GM12878 (cell line): ENCODE results near the gene ATP8A1. TPM values are rescaled to one million over a fixed set of nuclear protein-coding genes. Genes with fewer than 3 reads are reported as not detected.

ENCODE experiments used
- ATAC-seq: fragments of 200-7000 bp; cut with Tn5 transposase; 3 replicates; pipeline ENCODE4 v1.9.1; 2020; ENCODE audit warnings: mild to moderate bottlenecking, moderate library complexity
- BruUV-seq: library from RNA; stranded (reverse); fragments of 400-500 nt; replicated peaks from 2 replicates; lab custom pipeline; 2021; lab: Mats Ljungman, UMichigan
- CTCF ChIA-PET: fragments of 300-600 bp; sonication (Branson Sonifier 250); formaldehyde crosslinking; extraction: SDS; loops from one replicate; lab custom pipeline; 2021; ENCODE audit warnings: inconsistent platforms; lab: Yijun Ruan, JAX
- POLR2A ChIA-PET: fragments of 350-600 bp; formaldehyde crosslinking; extraction: SDS; loops from one replicate; lab custom pipeline; 2021; ENCODE audit warnings: inconsistent platforms; lab: Charles Lee
- RAD21 ChIA-PET: fragments of 300-600 bp; sonication (Branson Sonifier 250); formaldehyde crosslinking; loops from one replicate; lab custom pipeline; 2023; ENCODE audit warnings: antibody characterized with exemption; ENCODE audit not compliant: unreplicated experiment; lab: Charles Lee
- SMC1A ChIA-PET: fragments of 300-600 bp; sonication (Branson Sonifier 250); formaldehyde crosslinking; loops from one replicate; lab custom pipeline; 2023; ENCODE audit not compliant: unreplicated experiment, uncharacterized antibody; lab: Charles Lee
- DNase-seq: peaks from one replicate; pipeline ENCODE4 v3.0.0-alpha.2; 2011; ENCODE audit warnings: low read depth, low spot score
- FAIRE-seq: peaks from 3 replicates; lab custom pipeline; 2011; peaks lifted over from hg19 to GRCh38; lab: Jason Lieb, UNC
- H2AFZ ChIP-seq: 2 replicates; pipeline ENCODE4 v1.6.0; 2011; ENCODE audit warnings: low read depth, low read length, control low read depth; ENCODE audit not compliant: control insufficient read depth
- H3K27ac ChIP-seq: 2 replicates; pipeline ENCODE4 v1.5.1; 2011; ENCODE audit warnings: control low read depth; ENCODE audit not compliant: control insufficient read depth, insufficient read depth
- H3K27me3 ChIP-seq, 2 experiments: replicated peaks in 1 of 2; 2 replicates each; pipeline versions ENCODE4 v1.6.0 to v1.6.1; 2011; ENCODE audit warnings: low read length in 1 of 2; ENCODE audit not compliant: control insufficient read depth in 2 of 2, insufficient read depth in 2 of 2
- H3K36me3 ChIP-seq, 2 experiments: 2 replicates each; pipeline ENCODE4 v1.5.1; 2011; ENCODE audit warnings: low read length in 1 of 2; ENCODE audit not compliant: control insufficient read depth in 2 of 2, insufficient read depth in 2 of 2
- H3K4me1 ChIP-seq: 2 replicates; pipeline ENCODE4 v1.6.1; 2011; ENCODE audit warnings: mild to moderate bottlenecking, low read length, moderate library complexity, mixed read lengths; ENCODE audit not compliant: control insufficient read depth, insufficient read depth
- H3K4me2 ChIP-seq: 2 replicates; pipeline ENCODE4 v1.6.0; 2011; ENCODE audit warnings: control low read depth; ENCODE audit not compliant: control insufficient read depth, insufficient read depth
- H3K4me3 ChIP-seq: fragments of 200-600 bp; sonication (generic); 2 replicates; pipeline ENCODE4 v1.5.1; 2016
- H3K79me2 ChIP-seq: 2 replicates; pipeline ENCODE4 v1.6.0; 2011; ENCODE audit warnings: low read length; ENCODE audit not compliant: control insufficient read depth, insufficient read depth
- H3K9ac ChIP-seq: 2 replicates; pipeline ENCODE4 v1.8.0; 2011; ENCODE audit warnings: low read length, control low read depth, mixed read lengths; ENCODE audit not compliant: control insufficient read depth, insufficient read depth
- H3K9me3 ChIP-seq: replicated peaks from 3 replicates; pipeline ENCODE4 v1.5.1; 2011; ENCODE audit warnings: mild to moderate bottlenecking, low read length; ENCODE audit not compliant: control insufficient read depth, insufficient read depth
- H4K20me1 ChIP-seq: 2 replicates; pipeline ENCODE4 v1.6.0; 2011; ENCODE audit not compliant: control insufficient read depth, insufficient read depth
- EED ChIP-seq: sonication (generic); IDR thresholded peaks from 2 replicates; pipeline ENCODE4 v1.6.1; 2016; ENCODE audit warnings: antibody characterized with exemption, low read depth
- FOS ChIP-seq: IDR thresholded peaks from 3 replicates; pipeline ENCODE4 v1.6.1; 2011; ENCODE audit warnings: borderline replicate concordance; ENCODE audit not compliant: insufficient read length; ENCODE audit errors: extremely low read depth
- IKZF1 ChIP-seq: fragments of 450-650 bp; conservative IDR thresholded peaks from 2 replicates; pipeline ENCODE4 v1.6.1; 2017; ENCODE audit warnings: antibody characterized with exemption, mild to moderate bottlenecking
- NR2C2 ChIP-seq: IDR thresholded peaks from 2 replicates; pipeline ENCODE4 v1.6.1; 2011; ENCODE audit warnings: borderline replicate concordance, low read depth; ENCODE audit not compliant: control insufficient read depth, insufficient read length
- WGBS: methylation state at CpG from one replicate; pipeline ENCODE4 v1.1.6; 2016; ENCODE audit warnings: low lambda C conversion rate; ENCODE audit not compliant: insufficient replicate concordance, insufficient coverage; ENCODE audit errors: missing lambda C conversion rate; 5-methylcytosine and 5-hydroxymethylcytosine counted together
- in situ Hi-C: fragments of 300-500 bp; cut with MboI; formaldehyde crosslinking; loops from 9 replicates; pipeline ENCODE4 v1.14.3; 2018; ENCODE audit warnings: mixed read lengths
- intact Hi-C: fragments of 100-400 bp; cut with micrococcal nuclease; formaldehyde crosslinking; loops from one replicate; pipeline ENCODE4 v1.14.2; 2022; ENCODE audit not compliant: unreplicated experiment
- polyA plus RNA-seq, 11 experiments: library from polyadenylated mRNA; depleted of rRNA in 4 of 11; unstranded in 6 of 11; stranded (reverse) in 5 of 11; fragments of >200 nt; fragmentation: Nextera tagmentation in 4 of 11; fragmentation: Illumina TruSeq in 1 of 11; extraction: Ambion mirVana in 4 of 11; extraction: Trizol in 1 of 11; gene quantifications; 1 replicate in 1 of 11; 2 replicates in 10 of 11; pipeline versions ENCODE4 v1.2.1 to v1.2.3, GENCODE V29; 2011 to 2016; ENCODE audit warnings: inconsistent platforms in 2 of 11, missing spikeins in 2 of 11, low read depth in 1 of 11
- total RNA-seq, 4 experiments: library from RNA; depleted of rRNA in 3 of 4; stranded (reverse); fragments of >200 nt in 3 of 4; fragmentation: Illumina TruSeq in 1 of 4; extraction: Trizol in 1 of 4; gene quantifications; 2 replicates each; pipeline versions ENCODE4 v1.2.1 to v1.2.3, GENCODE V29; 2013 to 2021
- TF ChIP-seq, protein P1 (sequence below): fragments of 450-650 bp; IDR thresholded peaks from 2 replicates; pipeline ENCODE4 v1.6.1; 2016; ENCODE audit warnings: mild to moderate bottlenecking

Gene ATP8A1
- total and polyA plus RNA-seq, 10 of the 15 experiments (the other 5 are each of a cell fraction or from before 2014, with no cell fraction given) = 9.0 to 116 (median 37.3) TPM

DNA sequence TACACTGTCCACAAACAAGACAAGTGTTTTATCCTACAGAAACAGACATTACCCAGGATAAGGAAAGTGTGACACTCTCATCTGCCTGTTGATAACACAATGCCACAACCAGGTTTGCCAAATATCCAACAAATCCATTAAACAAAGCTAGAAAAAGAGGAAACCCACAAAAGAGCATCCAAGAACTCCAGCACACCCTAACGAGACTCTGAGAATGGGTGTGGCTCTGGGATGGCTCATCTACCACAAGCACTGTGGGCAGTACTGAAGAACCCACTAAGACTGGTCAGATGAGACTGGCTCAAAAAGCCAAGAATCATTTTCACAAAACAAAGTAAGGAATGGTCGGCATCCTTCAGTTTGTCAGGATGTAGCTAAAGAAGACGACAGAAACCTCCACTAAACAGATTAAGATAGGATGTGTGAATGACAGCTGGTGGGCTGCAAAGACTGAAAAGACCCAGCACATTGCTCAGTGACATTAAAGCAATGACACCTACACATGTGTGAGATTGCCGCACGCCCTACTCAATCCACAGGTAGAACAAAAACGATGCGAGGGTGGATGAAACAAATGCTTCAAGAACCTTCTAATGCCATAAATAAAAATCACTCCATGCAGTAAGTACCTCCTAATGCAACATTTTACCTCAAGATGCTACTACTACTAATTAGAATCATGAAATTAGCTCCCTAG is 14.7 kb downstream of the ATP8A1 start:
- POLR2A ChIA-PET = interaction anchor here (1.3 to 13.1 kb wide), 4 partner anchors 9 to 40 kb away, joined by 3 to 254 read pairs (median 88); partner anchors contain the start of gene ATP8A1
- H3K36me3 ChIP-seq = peaks cover 0 to 2% of the 10 kb centered on the region in 2 experiments; a peak in 1 of 4 replicates
- H3K9ac ChIP-seq = peak overlapping the region; percentile 32; the same call in 1 of the 2 replicates
- intact Hi-C loops (no loop called here), in situ Hi-C loops (loop anchor here (25.0 kb wide), 1 partner anchor 1980 kb away; no protein-coding TSS in a partner anchor)
- no peaks in the 10 kb centered on the region for H3K27me3 ChIP-seq
- H4K20me1 ChIP-seq = no peaks in the 10 kb centered on the region
- H3K9me3 ChIP-seq = no peaks in the 10 kb centered on the region; the same call in 2 of the 3 replicates
- BruUV-seq = no TSS peak
- WGBS = 0% methylated on average over 7 of the region's 7 CpGs
- H2AFZ ChIP-seq = no peak overlapping the region
- H3K4me3 ChIP-seq = peak overlapping the region; percentile 33
- RAD21 ChIA-PET = interaction anchor here (0.6 to 16.5 kb wide), 7 partner anchors 8 to 74 kb away, joined by 3 to 252 read pairs (median 9); partner anchors contain the start of gene ATP8A1
- TF ChIP-seq, protein P1, sequence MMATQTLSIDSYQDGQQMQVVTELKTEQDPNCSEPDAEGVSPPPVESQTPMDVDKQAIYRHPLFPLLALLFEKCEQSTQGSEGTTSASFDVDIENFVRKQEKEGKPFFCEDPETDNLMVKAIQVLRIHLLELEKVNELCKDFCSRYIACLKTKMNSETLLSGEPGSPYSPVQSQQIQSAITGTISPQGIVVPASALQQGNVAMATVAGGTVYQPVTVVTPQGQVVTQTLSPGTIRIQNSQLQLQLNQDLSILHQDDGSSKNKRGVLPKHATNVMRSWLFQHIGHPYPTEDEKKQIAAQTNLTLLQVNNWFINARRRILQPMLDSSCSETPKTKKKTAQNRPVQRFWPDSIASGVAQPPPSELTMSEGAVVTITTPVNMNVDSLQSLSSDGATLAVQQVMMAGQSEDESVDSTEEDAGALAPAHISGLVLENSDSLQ = 0 out of 2 replicates have a peak, but pooled peaks have one; percentile 5
- 0 out of 2 replicates have a peak, but pooled peaks have one; percentile 22 for TF ChIP-seq IKZF1
- TF ChIP-seq NR2C2 = no peak
- TF ChIP-seq FOS = no peak
- 0 out of 2 replicates have a peak, but pooled peaks have one; percentile 18 for TF ChIP-seq EED
- H3K4me1 ChIP-seq = peaks cover 73% of the 10 kb centered on the region
- peak overlapping the region; percentile 98 for H3K27ac ChIP-seq
- peak overlapping the region; percentile 75 for H3K4me2 ChIP-seq
- CTCF ChIA-PET = interaction anchor here (1.5 to 10.0 kb wide), 3 partner anchors 8 to 15 kb away, joined by 4 to 113 read pairs (median 9); partner anchors contain the start of gene ATP8A1
- SMC1A ChIA-PET = interaction anchor here (0.8 to 20.0 kb wide), 11 partner anchors 8 to 153 kb away, joined by 3 to 478 read pairs (median 5); partner anchors contain the start of gene ATP8A1
- DNase-seq (no peak), ATAC-seq (peak; percentile 27), FAIRE-seq (no peak)
- H3K79me2 ChIP-seq = peaks cover 96% of the 10 kb centered on the region
